ENCODE results near the gene SRGAP3.

SRGAP3 gene

DNA sequence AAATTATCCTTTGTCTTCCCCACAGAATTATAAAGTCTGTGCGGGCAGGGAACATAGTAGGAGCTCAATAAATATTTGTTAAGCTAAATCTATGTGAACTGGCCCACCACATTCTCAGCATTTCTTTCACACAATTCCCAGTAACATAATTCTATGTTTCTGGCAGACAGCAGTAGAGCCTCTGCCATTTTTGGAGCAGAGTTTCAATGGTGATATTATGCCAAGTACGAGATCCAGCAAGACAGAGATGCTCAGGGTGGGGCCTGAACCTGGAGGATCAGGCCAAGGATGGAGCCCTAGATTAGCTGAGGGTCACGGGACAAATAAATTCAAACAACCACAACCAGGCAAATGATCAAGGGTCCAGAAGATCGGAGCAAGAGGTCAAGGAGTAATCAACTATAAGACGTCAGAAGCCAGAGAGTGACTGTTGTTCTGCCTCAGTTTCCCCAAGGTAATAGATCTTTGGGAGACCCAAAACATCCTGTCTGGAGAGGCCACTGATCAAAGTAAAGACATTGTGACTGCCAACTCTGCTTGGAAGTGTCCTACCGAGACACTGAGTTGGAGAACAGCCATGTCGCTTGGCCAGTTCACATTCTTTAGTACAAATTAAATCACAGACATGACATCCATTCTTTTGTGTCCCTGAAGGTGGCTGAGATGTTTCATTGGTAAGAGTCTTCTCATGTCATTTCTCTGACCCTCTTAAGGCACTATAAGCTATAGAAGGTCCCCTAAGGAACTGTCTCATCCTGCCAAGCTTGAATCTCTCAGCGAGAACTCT lies 15.4 kb downstream of the SRGAP3 start:
- peaks cover 5% of the 10 kb centered on the region; the same call in 1 of the 2 replicates for H3K27me3 ChIP-seq (ENCODE audit: insufficient read depth, low read length)

DNA sequence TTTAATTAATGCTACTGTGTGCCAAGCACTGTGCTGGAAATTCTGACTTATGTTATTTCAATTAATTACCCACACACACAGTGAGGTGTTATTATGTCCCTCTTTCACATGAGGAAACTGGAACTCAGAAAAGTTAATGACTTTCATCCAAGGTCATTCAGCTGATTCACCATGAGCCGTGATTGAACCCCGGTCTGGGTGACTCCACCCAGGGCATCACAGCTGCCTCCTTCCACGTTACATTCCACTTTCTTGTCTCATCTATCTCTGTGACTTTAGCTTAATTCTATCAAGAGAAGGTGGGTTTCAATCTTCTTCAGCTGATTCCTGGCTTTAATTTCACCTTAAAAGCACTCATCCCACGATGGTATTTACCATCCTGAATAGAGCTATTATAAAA lies 16.3 kb downstream of the SRGAP3 start:
- H3K9ac ChIP-seq (ENCODE audit: low read length) = no peak overlapping the region
- no peaks in the 10 kb centered on the region for H3K9me3 ChIP-seq (ENCODE audit: low read length)
- no peaks in the 10 kb centered on the region for H4K20me1 ChIP-seq (ENCODE audit: insufficient read depth, low read length)
- no peaks in the 10 kb centered on the region for H3K79me2 ChIP-seq (ENCODE audit: insufficient read depth, low read length)
- H3K4me2 ChIP-seq (ENCODE audit: low read length) = no peak overlapping the region
- no peaks in the 10 kb centered on the region for H3F3A ChIP-seq (ENCODE audit: insufficient read depth, low read length)
- TF ChIP-seq EZH2 (IDR thresholded peaks at IDR 0.05; ENCODE audit: borderline replicate concordance, low read length) (no peak), CTCF (IDR thresholded peaks at IDR 0.05; ENCODE audit: low read length) (no peak)
- no peaks in the 10 kb centered on the region for H3K36me3 ChIP-seq (ENCODE audit: insufficient read depth, low read length)
- no peak overlapping the region for H3K4me3 ChIP-seq (ENCODE audit: low read depth, low read length, poor library complexity, severe bottlenecking)
- no peaks in the 10 kb centered on the region for H3K9me2 ChIP-seq (ENCODE audit: low read depth, low read length)
- H2AFZ ChIP-seq (ENCODE audit: low read length) = no peak overlapping the region
- no peaks in the 10 kb centered on the region for H3K4me1 ChIP-seq (ENCODE audit: insufficient read depth, low read length, severe bottlenecking)
- no peak overlapping the region for H3K27ac ChIP-seq (ENCODE audit: low read depth, low read length, poor library complexity, severe bottlenecking)
- H3K27me3 ChIP-seq (ENCODE audit: insufficient read depth, low read length) = peaks cover 5% of the 10 kb centered on the region; the same call in 1 of the 2 replicates

More for the DNA sequence above, 15.4 kb downstream of the SRGAP3 start:
- Histone ChIP-seq H3K9me3 (ENCODE audit: low read length) (no peaks in the 10 kb centered on the region), H2AFZ (ENCODE audit: low read length) (no peak overlapping the region), H3K4me1 (ENCODE audit: insufficient read depth, low read length, severe bottlenecking) (no peaks in the 10 kb centered on the region), H3K9ac (ENCODE audit: low read length) (no peak overlapping the region), H3K4me2 (ENCODE audit: low read length) (no peak overlapping the region), H3K9me2 (ENCODE audit: low read depth, low read length) (no peaks in the 10 kb centered on the region), H3K4me3 (ENCODE audit: low read depth, low read length, poor library complexity, severe bottlenecking) (no peak overlapping the region), H3K27ac (ENCODE audit: low read depth, low read length, poor library complexity, severe bottlenecking) (no peak overlapping the region), H3K79me2 (ENCODE audit: insufficient read depth, low read length) (no peaks in the 10 kb centered on the region), H3F3A (ENCODE audit: insufficient read depth, low read length) (no peaks in the 10 kb centered on the region), H3K36me3 (ENCODE audit: insufficient read depth, low read length) (no peaks in the 10 kb centered on the region), H4K20me1 (ENCODE audit: insufficient read depth, low read length) (no peaks in the 10 kb centered on the region)
- TF ChIP-seq CTCF (IDR thresholded peaks at IDR 0.05; ENCODE audit: low read length) (no peak), EZH2 (IDR thresholded peaks at IDR 0.05; ENCODE audit: borderline replicate concordance, low read length) (no peak)

GRCh38 chr3:9231937-9232336 lies 17.5 kb downstream of the SRGAP3 start:
- Histone ChIP-seq H3K4me2 (ENCODE audit: low read length) (no peak overlapping the region), H3K4me1 (ENCODE audit: insufficient read depth, low read length, severe bottlenecking) (no peaks in the 10 kb centered on the region), H3K79me2 (ENCODE audit: insufficient read depth, low read length) (no peaks in the 10 kb centered on the region), H3K36me3 (ENCODE audit: insufficient read depth, low read length) (no peaks in the 10 kb centered on the region), H3K27ac (ENCODE audit: low read depth, low read length, poor library complexity, severe bottlenecking) (no peak overlapping the region), H3K27me3 (ENCODE audit: insufficient read depth, low read length) (peaks cover 8% of the 10 kb centered on the region; the same call in 1 of the 2 replicates), H4K20me1 (ENCODE audit: insufficient read depth, low read length) (no peaks in the 10 kb centered on the region), H3K9ac (ENCODE audit: low read length) (no peak overlapping the region), H3F3A (ENCODE audit: insufficient read depth, low read length) (no peaks in the 10 kb centered on the region), H3K4me3 (ENCODE audit: low read depth, low read length, poor library complexity, severe bottlenecking) (no peak overlapping the region), H2AFZ (ENCODE audit: low read length) (no peak overlapping the region), H3K9me2 (ENCODE audit: low read depth, low read length) (no peaks in the 10 kb centered on the region), H3K9me3 (ENCODE audit: low read length) (no peaks in the 10 kb centered on the region)
- no peak for TF ChIP-seq CTCF (IDR thresholded peaks at IDR 0.05; ENCODE audit: low read length)
- no peak for TF ChIP-seq EZH2 (IDR thresholded peaks at IDR 0.05; ENCODE audit: borderline replicate concordance, low read length)
